Islet of Langerhans (tissue), 1 donor: ENCODE data around the gene CIRBP.

ENCODE experiments used
- FAIRE-seq: peaks from one replicate; lab custom pipeline; 2011; peaks lifted over from hg19 to GRCh38; lab: Jason Lieb, UNC

CIRBP gene

DNA sequence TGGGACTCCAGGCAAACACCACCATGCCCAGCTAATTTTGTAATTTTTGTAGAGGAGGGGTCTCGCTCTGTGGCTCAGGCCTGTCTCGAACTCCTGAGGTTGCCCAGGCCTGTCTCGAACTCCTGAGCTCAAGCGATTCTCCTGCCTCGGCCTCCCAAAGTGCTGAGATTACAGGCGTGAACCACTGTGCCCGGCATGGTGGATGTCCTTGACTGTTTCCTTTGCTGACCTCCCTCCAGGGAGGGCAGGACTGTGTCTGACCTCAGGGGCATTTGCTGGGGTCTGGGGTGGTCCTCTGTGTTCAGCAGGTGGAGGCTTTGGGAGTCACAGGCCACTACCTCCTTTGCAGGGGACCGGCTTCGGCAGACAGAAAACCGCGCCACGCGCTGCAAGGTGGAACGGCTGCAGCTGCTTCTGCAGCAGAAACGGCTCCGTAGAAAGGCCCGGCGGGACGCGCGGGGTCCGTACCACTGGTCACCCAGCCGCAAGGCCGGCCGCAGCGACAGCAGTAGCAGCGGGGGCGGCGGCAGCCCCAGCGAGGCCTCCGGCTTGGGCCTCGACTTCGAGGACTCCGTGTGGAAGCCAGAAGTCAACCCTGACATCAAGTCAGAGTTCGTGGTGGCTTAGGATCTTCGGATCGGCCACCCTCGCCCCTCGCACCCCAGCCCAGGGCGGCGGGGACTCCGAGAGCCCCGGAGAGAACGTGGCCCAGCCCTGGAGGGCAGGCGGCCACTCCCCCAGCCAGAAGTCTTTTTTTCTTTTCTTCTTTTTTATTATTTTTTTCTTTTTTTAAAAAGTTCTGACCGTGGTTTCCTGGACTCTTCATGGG is 12.3 kb upstream of the CIRBP start:
- FAIRE-seq: no peak

DNA sequence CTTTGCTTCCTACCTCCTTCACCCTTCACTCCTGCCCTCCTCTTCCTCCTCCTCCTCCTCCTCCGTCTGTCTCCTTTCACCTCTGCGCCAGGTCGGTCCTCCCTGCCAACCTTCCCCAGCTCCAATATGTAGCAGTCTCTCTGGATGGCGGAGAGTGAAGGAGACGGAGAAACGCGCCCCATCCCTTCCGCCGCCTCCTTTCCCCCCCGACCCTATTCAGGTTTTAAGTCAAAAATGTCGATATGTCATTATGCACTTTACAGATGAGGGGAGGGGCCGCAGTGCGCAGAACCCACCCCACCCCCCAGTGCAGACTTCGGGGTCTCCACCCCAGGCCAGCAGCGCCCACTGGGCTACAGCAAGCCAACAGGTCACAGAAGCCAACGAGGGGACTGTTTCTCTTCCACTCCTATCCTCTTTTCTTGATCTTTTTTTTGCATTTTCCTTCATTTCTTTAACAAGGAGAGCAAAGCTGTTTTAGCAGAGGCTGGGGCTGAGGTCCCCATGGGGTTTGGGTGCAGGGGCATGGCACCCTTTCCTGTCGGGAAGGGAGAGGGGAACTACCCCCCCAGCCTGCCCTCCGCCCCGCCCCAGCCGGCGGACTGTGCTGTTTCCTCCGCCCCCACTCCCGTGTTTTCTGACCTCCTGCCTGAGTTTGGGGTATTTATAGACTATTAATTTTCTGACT is 11.5 kb upstream of the CIRBP start:
- FAIRE-seq: no peak

DNA sequence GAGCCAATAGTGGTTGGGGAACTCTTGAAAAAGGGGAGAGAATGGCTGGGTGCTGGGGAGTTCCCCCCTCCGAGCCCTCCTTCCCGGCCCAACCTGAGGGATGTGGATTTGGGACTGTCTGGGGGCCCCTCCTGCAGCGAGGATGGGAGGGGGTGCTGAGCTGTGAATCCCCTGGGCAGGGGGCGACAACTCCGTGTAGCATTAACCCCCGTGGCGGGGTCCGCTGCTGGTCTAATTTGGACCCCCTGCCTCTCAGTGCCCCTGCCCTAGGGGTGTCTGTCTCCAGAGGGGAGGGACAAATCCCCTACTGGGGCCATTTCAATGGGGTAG is 11.0 kb upstream of the CIRBP start:
- FAIRE-seq: no peak

DNA sequence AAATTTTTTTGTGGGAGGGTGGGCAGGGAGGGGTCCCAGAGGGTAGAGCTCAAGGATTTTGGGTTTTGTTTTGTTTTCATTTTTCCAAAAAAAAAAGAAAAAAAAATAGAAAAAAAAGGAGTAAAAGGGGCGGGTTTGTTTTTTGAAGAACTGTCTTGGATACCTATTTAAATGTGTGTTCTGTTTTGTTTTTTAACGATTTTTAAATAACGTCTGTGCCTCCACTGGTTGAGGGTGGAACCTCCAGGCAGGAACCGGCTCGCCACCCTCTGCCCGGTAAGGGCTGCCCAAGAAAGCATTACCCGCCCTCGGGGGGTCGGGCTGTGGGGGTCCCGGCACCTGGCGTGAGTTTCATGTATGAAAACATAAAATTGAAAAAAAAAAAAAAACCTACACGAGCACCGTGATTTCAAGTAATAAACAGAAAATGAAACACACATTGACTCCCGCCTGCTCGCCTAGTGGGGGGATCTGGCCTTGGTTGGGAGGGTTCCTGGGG is 10.4 kb upstream of the CIRBP start:
- no peak for FAIRE-seq

DNA sequence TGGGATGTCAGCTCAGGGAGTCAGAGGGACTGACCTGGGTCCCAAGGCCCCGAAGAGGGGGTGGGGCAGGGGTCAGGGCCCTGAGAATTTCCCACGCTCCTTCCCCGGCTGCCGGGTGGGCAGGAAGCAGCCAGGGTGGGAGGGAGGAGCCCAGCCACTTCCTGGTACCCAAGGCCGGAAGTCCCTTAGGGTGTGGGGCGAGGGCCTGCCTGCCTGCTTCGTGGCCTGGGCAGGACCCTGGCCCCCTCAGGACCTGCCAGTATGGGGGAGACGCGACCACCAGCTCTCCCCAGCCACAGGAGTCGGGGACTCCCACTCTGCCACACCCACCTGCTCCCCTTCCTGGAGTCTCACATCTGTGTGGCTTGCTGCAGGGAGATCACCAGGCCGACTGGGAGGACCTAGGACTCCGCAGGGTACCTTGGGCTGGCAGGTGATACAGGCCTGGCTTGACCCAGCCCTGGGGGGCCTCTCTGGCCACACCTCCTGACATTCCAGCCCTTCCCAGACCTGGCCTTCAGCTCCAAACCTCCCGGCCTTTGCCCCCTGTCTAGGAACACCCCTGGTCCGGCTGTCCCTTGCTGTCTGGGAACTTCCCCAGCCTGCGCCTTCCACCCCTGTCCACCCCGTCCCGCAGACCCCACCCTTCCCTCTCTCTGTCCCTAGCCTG is 9.8 kb upstream of the CIRBP start:
- no peak for FAIRE-seq

DNA sequence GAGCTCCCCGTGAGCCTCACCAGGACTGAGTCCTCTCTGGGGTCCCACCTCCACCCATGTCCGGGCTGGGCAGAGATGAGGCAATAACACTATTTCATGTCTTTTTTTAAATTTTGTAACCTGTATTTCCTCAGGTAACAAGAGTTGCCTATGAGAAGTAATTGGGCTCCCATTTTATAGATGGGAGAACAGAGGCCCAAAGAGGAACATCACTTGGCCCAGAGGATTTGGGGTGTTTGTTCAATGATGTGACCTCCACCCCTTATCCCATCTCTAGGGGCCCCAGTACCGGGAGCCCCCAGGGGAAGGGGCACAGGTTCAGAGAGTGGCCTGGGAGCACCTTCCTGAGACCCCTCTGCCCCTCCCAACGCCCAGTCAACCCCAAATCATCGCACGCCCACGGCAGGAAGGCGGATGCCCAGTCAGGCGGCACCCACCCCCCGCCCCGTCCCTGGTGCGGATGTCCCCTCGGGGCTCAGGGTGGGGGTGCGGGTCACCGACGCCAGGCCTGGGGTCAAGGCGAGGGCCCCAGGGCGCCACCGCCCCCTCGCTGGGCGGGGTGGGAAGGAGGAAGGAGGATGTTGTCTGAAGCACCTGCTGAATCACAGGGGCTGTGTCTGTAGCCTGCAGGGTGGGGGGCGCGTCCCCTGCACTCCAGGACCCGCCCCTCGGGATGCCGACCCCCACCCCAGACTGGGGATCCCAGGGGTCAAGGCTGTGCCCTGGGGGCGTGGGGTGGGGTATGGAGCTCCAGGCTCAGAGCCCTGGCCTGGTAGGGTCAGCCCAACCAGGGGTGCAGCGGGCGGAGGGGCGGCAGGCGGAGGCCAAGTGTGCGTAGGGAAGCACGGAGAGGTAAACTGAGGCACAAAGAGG is 9.0 kb upstream of the CIRBP start:
- no peak for FAIRE-seq

DNA sequence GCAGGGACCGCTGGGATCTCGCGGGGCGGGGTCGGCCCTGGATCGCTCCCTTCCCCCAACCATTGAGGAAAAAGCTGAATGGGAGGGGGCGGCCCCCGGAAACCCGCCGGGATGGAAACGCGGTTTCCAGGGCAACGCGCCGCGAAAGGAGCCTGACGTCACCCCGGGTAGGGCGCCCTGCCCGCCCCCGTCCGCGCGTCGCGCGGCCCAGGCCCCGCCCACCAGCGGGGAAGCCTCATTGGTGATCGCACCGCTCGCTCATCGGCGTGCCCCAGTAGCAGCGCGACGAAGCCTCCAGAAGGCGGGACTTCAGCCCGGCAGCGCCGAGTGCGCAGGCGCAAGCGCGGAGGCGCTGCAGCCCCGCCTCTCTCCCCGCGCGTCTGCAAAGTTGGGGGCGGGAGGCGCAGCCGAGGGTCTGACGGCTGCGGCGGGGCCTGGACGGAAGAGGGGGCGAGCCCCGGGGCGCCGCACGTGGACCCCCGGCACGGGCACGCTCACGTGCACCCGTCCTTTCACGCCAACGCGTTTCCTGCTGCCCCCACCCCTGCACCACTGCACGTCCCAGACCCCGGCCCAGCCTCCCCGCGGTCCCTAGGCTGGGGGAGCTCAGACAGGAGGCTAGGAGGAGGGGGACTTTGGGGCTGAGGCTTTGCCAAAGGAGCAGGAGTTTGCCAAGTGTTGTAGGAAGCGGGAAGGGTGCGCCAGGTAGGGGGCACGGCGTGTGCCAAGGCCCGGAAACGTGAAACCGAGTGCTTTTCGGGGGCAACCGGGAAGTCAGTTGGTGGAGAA is 8.2 kb upstream of the CIRBP start:
- no peak for FAIRE-seq

DNA sequence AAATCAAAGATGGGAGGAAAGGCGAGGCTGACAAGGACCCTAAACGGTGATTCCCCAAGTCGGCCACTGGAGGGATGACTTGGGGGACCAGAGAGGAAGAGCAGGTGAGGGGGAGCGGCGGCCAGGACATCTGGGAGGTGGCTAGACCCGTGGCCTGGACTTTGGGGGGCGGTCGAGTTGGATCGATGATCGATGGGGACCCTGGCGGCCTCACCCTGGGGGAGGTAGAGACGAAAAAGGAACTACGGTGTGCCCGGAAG is 7.7 kb upstream of the CIRBP start:
- FAIRE-seq: no peak

DNA sequence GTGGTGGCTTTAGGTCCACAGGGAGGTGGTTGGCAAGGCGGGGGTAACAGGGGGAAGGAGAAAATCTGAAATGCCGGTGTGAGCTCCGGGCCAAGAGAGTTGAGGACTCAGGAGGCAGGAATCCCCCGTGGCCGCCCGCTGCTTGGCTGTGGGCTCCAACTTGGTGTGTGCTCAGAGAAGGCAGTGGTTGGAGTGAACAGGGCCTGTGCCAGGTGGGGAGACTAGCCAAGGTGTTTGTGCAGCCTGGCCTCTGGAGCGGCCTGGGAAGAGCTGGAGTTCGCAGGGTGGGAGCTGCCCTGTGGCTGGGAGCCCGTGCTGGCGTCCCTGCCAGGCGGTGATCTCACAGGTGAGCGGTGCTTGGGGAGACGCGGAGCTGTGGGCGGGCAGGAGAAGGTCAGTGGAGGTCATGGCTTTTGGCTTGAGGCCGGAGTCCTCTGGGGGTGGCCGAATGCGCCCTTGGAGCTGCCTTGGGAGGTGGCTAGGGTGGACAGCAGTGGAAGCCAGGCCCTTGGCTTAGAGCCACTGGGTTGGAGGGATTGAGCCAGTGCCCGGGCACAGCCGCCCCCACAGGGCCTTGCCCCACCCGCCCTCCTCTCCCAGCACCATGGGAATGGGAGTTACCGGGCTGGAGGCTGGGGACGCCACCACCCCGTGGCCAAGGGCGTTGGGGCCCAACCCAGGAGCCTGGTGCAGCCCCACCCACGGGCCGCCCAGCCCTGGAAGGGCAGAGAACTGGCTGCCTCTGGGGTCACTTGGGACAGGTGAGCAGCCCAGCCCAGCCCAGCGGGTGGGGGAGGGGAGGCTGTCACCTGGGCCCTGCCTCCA is 7.1 kb upstream of the CIRBP start:
- no peak for FAIRE-seq

DNA sequence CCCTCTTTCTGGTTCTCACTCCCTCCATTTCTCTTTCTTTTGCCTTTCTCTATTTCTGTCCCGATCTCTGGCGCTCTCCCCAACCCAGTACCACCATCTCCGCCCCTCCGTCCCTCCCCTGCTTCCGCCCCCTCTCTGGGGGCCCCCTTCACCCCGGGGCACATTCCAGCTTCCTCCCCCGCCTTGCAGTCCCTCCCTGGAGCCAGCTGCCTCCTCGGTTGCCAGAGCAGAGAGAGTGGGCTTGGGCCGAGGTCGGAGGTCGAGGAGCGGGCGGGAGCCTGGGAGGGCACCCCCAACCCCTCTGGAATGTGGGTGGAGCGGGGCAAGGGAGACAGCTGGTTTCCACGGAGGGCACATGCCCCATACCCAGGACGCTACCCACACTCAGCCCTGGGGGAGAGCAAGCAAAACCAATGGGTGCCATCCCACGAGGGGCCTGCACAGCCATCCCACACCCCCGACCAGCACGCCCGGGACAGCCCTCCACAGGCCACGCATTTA is 6.5 kb upstream of the CIRBP start:
- FAIRE-seq: no peak

DNA sequence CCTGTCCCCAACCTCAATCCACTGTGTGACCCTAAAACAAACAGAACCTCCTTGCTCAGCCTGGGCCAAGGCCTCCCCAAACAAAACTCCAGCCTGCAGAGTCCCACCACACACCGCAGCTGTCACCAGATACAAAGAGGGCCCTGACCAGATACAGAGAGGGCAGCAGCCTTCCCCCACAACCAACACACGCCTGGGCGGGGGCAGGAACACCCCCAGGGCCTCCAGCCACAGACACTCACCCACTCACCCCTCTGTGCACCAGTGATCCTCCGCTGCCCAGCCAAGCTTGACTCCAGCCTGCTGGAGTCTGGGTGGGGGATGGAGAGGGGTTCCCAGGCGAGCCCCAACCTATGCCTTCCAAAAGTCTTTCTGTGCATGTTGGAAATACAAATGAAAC is 5.9 kb upstream of the CIRBP start:
- FAIRE-seq: no peak

DNA sequence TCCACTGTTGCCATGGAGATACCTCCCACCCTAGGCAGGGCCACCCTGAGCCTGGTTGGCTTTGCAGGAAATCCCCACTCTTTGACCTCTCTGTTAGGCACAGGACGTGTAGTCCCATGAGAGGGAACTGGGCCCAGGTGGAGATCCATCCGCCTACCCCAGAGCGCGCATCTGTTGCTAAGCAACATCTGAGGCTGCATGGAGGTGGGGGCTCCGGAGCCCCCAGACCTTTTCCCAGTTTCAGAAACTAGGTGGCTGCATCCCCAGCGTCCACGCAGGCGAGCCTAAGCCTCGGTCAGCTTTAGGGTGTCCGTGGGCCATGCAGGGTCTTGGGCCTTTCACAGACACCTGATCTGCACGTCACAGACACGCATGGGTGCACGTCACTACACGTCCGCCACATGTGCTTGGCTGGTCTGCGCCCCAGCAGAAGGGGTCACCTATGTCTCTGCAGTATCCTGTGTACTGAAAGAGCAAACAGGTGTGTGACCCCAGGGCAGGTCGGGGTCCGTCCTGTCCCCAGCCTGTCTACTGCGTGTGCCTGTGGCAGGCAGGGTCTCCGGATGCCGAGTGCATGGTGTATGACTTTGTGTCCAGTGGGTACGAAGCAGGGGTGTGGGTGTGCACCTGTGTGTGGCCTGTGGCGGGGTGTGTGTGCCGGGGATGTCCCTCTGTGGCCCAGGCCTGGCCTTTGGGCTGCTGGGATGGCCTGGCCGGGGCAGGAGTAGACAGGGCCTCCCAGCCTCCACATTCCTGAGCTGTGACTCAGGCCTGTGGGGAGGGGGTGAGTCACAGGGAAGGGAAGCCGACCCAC is 4.1 kb upstream of the CIRBP start:
- no peak for FAIRE-seq

DNA sequence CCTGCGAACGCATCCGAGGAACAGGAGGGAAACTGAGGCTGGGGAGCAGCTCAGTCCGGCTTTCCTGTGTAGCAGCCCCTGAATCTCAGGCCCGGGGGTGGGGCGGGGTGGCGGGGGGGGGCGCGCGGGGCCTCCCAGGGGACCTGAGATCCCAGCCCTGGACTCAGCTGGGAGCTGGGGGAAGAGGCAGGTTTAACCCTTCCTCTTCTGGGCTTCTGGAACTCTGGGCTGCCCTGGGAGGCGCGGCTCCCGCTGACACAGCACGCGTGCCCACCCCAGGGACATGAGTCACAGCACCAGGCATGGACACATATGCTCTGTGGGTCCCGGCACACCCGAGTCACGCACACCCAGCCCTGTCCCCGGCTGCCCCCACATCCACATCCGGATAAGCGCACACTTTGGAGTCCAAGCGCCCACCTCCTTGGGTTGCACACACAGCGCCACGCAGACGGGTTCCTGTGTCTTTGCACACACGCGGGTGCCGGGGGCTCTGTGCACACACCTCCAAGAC is 3.5 kb upstream of the CIRBP start:
- FAIRE-seq: no peak

DNA sequence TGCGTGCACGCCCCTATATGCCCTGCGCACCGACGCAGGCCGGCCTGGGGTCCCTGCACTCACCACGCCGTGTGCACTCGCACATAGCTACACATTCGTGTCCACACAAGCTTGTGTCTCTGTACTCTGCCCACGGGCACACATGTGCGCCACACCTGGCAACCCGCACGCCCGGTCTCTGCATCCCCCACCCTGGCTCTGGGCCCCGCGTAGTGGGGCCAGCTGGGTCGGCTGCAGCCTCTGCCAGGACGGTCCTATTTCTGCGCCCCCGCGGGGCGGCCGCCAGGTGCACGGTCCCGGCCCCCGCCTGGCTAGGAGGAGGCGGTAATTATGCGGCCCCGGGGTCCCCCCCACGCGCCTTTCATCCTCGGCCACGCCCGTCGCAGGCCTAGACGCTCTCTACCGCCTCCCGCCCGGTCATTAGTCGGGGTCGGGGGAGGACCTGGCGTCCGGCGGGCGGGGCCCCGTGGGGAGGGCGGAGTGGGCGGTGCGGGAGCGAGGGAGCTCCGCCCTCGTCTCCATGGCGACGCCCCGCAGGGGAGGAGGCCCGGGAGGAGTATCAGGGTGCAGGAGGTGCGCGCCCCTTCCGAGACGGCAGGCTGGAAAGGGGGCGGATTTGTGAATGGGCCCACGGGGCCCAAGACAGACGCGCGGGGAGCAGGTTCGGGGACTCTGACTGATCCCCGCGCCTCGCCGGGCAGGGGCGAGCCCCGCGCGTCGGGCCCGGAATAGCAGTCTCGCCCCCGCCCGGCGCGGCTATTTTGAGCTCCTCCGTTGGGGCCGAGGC is 2.8 kb upstream of the CIRBP start:
- FAIRE-seq: no peak

DNA sequence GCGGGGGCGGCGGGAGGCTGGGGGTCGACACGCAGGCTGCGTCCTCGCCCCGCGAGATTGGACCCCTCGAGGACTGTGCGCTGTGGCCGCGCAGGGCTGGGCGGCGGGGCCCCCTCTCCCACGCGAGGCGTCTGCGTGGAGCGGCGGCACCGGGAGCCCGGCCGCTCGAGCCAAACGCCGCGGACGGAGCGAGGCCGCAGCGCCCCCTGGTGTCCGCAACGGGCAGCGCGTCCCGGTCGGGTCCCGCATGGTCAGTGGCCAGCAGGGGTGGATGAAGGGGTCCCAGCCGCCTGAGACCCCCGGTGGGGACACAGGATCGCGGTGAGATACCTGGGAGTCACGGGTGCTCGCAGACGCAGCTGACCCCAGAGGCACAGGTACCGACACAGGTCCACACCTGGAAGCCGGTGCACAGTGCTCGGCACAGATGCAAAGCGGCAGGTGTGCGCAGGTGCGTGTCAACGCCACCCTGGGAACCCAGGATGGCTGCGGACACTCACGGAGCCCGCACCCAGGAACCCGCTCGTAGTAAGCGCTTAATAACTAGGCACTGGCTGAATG is 2.1 kb upstream of the CIRBP start:
- no peak for FAIRE-seq

DNA sequence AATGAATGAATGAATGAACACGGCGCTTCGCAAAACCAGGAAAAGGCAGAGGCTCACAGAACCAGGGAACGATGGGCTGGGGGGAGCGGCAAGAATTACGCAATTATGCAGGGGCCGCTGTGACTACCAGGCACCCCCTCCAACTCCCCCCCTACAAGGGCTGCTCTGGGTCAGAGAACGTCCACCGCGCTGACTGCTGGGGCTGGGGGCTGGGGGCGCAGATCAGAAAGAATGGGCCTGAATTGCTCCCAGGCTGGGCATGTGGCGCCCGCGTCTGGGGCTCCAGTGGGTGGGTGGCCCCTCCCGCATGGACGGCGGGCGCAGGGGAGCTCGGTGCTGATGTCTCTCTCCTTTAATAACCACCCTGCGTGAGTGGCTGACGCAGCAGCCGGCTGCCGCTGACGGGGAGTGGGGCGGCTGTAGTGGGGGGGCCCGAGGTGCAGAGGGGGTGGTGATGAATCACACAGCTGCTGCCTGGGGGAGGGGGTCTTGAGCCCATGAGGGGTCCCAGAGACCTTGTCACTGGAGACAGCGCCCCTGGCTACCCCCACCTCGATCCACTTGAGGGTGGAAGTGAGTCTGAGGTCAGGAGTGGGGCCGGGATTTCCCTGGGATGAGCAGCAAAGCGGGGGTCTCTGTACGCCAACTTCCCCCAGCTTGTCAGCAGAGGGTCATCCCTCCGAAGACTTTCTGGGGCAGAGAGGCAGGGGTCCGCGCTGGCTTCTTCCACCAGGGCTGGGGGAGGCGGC is 1.5 kb upstream of the CIRBP start:
- no peak for FAIRE-seq

DNA sequence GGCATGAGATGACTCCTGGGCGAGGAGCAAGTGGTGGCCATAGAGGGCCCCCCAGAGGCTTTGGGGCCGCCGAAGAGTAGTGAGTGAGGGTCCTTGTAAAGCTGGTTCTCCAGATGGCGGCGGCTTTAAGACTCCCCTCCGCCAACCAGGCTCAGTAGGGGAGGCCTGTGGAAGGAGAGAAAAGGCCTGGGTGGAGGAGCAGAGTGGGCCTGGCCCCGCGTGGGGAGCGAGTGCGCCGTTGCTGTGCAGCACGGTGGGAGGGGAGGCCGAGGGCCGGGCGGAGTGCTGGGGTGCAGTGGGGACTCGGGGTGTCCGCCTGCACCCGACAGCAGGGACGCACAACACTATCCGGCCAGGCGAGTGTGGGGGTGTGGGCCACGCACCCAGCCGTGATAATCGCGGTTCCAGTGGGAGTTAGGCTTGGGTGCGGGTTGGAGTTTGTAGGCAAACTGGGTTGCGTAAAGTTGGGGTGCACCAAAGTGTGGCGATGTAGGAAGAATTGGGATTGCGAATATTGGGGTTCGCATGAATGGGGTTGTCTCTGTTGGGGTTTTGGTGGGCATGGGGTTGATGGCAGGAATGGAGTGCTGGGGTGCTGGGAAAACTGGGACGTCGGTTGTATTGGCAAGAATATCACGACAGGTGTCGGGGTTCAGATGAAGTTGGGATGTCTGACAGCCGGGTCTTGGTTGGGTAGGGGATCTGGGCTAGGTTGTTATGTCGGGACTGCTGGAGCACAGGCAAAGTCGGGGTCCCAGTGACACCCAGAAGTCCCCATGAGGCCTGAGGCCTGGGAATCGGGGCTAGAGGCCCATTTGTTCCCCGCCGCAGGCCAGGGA is 687 bp upstream of the CIRBP start:
- FAIRE-seq: no peak
